Astrocyte (in vitro differentiated cells and primary cell): ENCODE results near the gene RPS23. TPM values are rescaled to one million over a fixed set of nuclear protein-coding genes. Genes with fewer than 3 reads are reported as not detected.
A peak's percentile ranks its signal among the peaks of the same experiment; 100 is the strongest.

ENCODE experiments used
- DNase-seq: peaks from one replicate; pipeline ENCODE4 v3.0.0-alpha.2; 2010; ENCODE audit warnings: low read depth
- FAIRE-seq: peaks from 2 replicates; lab custom pipeline; 2011; peaks lifted over from hg19 to GRCh38; lab: Jason Lieb, UNC
- H2AFZ ChIP-seq: 2 replicates; pipeline ENCODE4 v1.6.0; 2012; ENCODE audit warnings: low read depth, low read length, inconsistent platforms
- H3K27ac ChIP-seq: 2 replicates; pipeline ENCODE4 v1.5.1; 2011; ENCODE audit warnings: low read depth, low read length, inconsistent platforms
- H3K27me3 ChIP-seq: 2 replicates; pipeline ENCODE4 v1.6.0; 2011; ENCODE audit warnings: low read length, inconsistent platforms; ENCODE audit not compliant: insufficient read depth
- H3K36me3 ChIP-seq: 2 replicates; pipeline ENCODE4 v1.5.1; 2011; ENCODE audit warnings: low read length, inconsistent platforms; ENCODE audit not compliant: insufficient read depth
- H3K4me1 ChIP-seq: 2 replicates; pipeline ENCODE4 v1.5.1; 2011; ENCODE audit warnings: low read length, inconsistent platforms; ENCODE audit not compliant: insufficient read depth
- H3K4me2 ChIP-seq: 2 replicates; pipeline ENCODE4 v1.6.0; 2012; ENCODE audit warnings: low read length, inconsistent platforms
- H3K4me3 ChIP-seq: 2 replicates; pipeline ENCODE4 v1.5.1; 2011; ENCODE audit warnings: low read depth, mild to moderate bottlenecking, low read length, inconsistent platforms; ENCODE audit not compliant: insufficient read depth
- H3K79me2 ChIP-seq: 2 replicates; pipeline ENCODE4 v1.6.0; 2012; ENCODE audit warnings: mild to moderate bottlenecking, low read length, inconsistent platforms; ENCODE audit not compliant: insufficient read depth
- H3K9ac ChIP-seq: 2 replicates; pipeline ENCODE4 v1.6.0; 2012; ENCODE audit warnings: mild to moderate bottlenecking, low read length, inconsistent platforms
- H3K9me3 ChIP-seq: 2 replicates; pipeline ENCODE4 v1.5.1; 2012; ENCODE audit warnings: low read depth, mild to moderate bottlenecking, low read length, inconsistent platforms; ENCODE audit not compliant: insufficient read depth
- H4K20me1 ChIP-seq: 2 replicates; pipeline ENCODE4 v1.6.0; 2012; ENCODE audit warnings: low read length, inconsistent platforms; ENCODE audit not compliant: insufficient read depth
- H3K27ac Mint-ChIP-seq: one replicate; pipeline ENCODE4 v1.8.0; 2021; ENCODE audit warnings: mild to moderate bottlenecking, mixed read lengths; ENCODE audit not compliant: unreplicated experiment
- H3K27me3 Mint-ChIP-seq: one replicate; pipeline ENCODE4 v1.8.0; 2021; ENCODE audit warnings: low read depth, mixed read lengths; ENCODE audit not compliant: unreplicated experiment
- H3K36me3 Mint-ChIP-seq: one replicate; pipeline ENCODE4 v1.8.0; 2021; ENCODE audit warnings: low read depth, mixed read lengths; ENCODE audit not compliant: unreplicated experiment
- H3K4me1 Mint-ChIP-seq: one replicate; pipeline ENCODE4 v1.8.0; 2021; ENCODE audit warnings: low read depth, mixed read lengths; ENCODE audit not compliant: unreplicated experiment
- H3K4me3 Mint-ChIP-seq: one replicate; pipeline ENCODE4 v1.8.0; 2021; ENCODE audit warnings: mild to moderate bottlenecking, moderate library complexity, mixed read lengths; ENCODE audit not compliant: unreplicated experiment
- H3K9me3 Mint-ChIP-seq: one replicate; pipeline ENCODE4 v1.8.0; 2021; ENCODE audit warnings: mild to moderate bottlenecking, mixed read lengths; ENCODE audit not compliant: unreplicated experiment
- EZH2 ChIP-seq: IDR thresholded peaks from 2 replicates; pipeline ENCODE4 v1.6.1; 2012; ENCODE audit warnings: mild to moderate bottlenecking, low read length, inconsistent platforms; ENCODE audit not compliant: insufficient read depth
- total RNA-seq: library from RNA; stranded (reverse); gene quantifications from 2 replicates; pipeline ENCODE4 v1.2.1, GENCODE V29; 2021
- TF ChIP-seq, protein P1 (sequence below): IDR thresholded peaks from 2 replicates; pipeline ENCODE4 v1.5.1; 2011; ENCODE audit warnings: low read depth, mild to moderate bottlenecking, inconsistent platforms, low read length, moderate library complexity; ENCODE audit not compliant: insufficient read depth

The RPS23 gene
- total RNA-seq, 1 donor from 2014 or later: 1,683 TPM

DNA sequence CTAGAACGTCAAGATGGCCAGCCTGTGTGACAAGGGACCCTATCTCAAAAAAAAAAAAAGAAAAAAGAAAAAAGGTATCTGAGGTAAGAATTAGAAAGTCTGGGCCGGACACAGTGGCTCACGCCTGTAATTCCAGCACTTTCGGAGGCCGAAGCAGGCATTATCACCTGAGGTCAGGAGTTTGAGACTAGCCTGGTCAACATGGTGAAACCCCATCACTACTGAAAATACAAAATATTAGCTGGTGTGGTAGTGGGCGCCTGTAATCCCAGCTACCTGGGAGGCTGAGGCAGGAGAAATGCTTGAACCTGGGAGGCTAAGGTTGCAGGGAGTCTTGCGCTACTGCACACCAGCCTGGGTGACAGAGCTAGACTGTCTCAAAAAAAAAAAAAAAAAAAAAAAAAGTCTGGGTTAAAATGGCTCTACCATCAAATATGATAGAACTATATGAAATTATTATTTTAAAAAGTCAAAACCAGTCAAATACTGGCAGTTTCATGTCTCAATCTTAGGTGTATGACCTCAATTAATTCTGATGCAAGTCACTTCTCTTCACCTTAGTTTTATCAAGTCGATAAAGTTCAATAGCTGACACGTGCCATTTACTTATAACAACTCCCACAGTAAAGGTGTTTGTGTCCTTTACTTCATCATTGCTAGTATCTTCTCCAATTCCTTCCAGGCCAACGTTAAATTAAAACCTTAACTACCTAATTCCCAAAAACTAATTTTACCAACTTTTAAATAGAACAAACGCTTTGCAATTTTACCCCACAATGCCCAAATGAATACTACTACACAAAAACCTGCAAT, 1.1 kb downstream of the RPS23 start:
- FAIRE-seq: no peak
- H3K4me2 ChIP-seq: peak overlapping the region; percentile 87
- no peak for TF ChIP-seq EZH2
- TF ChIP-seq, protein P1, sequence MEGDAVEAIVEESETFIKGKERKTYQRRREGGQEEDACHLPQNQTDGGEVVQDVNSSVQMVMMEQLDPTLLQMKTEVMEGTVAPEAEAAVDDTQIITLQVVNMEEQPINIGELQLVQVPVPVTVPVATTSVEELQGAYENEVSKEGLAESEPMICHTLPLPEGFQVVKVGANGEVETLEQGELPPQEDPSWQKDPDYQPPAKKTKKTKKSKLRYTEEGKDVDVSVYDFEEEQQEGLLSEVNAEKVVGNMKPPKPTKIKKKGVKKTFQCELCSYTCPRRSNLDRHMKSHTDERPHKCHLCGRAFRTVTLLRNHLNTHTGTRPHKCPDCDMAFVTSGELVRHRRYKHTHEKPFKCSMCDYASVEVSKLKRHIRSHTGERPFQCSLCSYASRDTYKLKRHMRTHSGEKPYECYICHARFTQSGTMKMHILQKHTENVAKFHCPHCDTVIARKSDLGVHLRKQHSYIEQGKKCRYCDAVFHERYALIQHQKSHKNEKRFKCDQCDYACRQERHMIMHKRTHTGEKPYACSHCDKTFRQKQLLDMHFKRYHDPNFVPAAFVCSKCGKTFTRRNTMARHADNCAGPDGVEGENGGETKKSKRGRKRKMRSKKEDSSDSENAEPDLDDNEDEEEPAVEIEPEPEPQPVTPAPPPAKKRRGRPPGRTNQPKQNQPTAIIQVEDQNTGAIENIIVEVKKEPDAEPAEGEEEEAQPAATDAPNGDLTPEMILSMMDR: no peak
- H3K4me3 ChIP-seq: peak overlapping the region; percentile 100
- H3K36me3 Mint-ChIP-seq: peaks cover 19% of the 10 kb centered on the region
- no peaks in the 10 kb centered on the region for H3K27me3 Mint-ChIP-seq
- H2AFZ ChIP-seq: no peak overlapping the region
- DNase-seq: no peak
- H3K4me3 Mint-ChIP-seq: peak overlapping the region; percentile 97
- no peaks in the 10 kb centered on the region for H3K9me3 Mint-ChIP-seq
- peaks cover 17% of the 10 kb centered on the region for H3K4me1 Mint-ChIP-seq
- H3K9me3 ChIP-seq: no peaks in the 10 kb centered on the region
- H3K27ac ChIP-seq: peak overlapping the region; percentile 93
- peak overlapping the region; percentile 96 for H3K27ac Mint-ChIP-seq
- H3K79me2 ChIP-seq: peaks cover 29% of the 10 kb centered on the region
- peaks cover 9% of the 10 kb centered on the region for H4K20me1 ChIP-seq
- H3K9ac ChIP-seq: peak overlapping the region; percentile 100
- peaks cover 11% of the 10 kb centered on the region for H3K4me1 ChIP-seq
- H3K27me3 ChIP-seq: no peaks in the 10 kb centered on the region
- H3K36me3 ChIP-seq: peaks cover 25% of the 10 kb centered on the region

DNA sequence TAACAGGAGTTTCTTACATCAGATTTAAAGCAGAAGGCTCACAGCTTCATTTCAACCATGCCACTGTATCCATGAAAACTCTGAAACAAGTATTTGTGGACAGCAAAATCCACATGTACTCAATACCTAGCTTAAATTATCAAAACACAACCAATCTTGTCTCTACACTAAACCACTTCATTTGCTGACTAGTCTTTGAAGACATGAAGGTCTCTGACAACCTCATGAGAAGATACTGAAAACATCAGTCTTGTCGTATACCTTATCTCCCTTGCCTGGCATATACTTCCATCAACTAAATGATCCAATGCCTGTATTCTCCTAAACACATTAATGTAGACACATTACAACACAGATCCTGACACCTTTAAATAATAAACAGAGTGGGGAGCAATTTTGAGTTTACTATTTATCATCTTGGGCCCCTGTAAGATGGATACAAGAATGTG, 2.9 kb downstream of the RPS23 start:
- Histone ChIP-seq H3K9ac (no peak overlapping the region), H4K20me1 (peaks cover 9% of the 10 kb centered on the region), H3K36me3 (peaks cover 25% of the 10 kb centered on the region), H3K27me3 (no peaks in the 10 kb centered on the region), H3K79me2 (peaks cover 29% of the 10 kb centered on the region), H3K4me1 (peaks cover 11% of the 10 kb centered on the region), H2AFZ (no peak overlapping the region), H3K4me3 (no peak overlapping the region), H3K27ac (no peak overlapping the region), H3K9me3 (no peaks in the 10 kb centered on the region), H3K4me2 (peak overlapping the region; percentile 87)
- H3K27ac Mint-ChIP-seq: no peak overlapping the region
- H3K4me3 Mint-ChIP-seq: peak overlapping the region; percentile 66
- H3K9me3 Mint-ChIP-seq: no peaks in the 10 kb centered on the region
- peaks cover 22% of the 10 kb centered on the region for H3K36me3 Mint-ChIP-seq
- H3K4me1 Mint-ChIP-seq: peaks cover 20% of the 10 kb centered on the region
- TF ChIP-seq, protein P1: no peak
- no peak for TF ChIP-seq EZH2
- FAIRE-seq (no peak), DNase-seq (no peak)
- no peaks in the 10 kb centered on the region for H3K27me3 Mint-ChIP-seq
